Measurements from ENCODE around the gene ALK.

DNA sequence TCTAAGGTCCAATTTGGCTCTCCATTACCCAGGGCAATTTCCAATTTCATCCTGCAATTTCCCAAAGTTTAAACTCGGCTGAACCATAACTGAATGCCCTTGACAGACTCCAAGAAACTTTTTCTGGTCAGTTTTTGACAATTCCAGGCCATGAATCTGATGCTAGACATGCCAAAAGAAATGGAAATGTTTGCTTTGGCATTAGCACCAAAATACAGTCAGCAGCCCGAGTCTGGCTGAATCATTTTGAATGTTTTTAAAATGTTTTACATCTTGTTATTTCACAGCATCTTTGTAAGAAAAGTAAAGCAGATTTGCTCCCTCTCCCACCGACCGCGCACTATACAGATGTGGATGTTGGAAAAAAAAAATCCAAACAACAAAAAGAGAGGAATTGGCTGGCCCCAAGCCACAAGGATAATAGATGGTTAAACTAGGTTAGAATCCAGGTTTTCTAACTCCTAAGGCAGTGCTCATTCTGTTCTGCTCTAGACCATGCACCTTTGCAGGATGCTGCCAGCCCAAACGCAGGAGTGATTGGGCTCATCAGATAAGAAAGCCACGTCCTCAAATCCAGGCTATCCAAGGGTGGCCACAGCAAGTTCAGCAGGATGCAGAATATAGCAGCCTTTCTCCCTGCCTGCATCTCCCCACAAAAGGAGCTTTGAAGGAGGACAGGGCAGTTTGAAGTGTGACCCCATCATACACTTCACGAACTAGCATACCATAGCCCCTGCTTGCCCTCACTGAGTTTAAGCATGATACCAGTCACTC is 167.5 kb downstream of the ALK start:
- TF ChIP-seq, protein P1, sequence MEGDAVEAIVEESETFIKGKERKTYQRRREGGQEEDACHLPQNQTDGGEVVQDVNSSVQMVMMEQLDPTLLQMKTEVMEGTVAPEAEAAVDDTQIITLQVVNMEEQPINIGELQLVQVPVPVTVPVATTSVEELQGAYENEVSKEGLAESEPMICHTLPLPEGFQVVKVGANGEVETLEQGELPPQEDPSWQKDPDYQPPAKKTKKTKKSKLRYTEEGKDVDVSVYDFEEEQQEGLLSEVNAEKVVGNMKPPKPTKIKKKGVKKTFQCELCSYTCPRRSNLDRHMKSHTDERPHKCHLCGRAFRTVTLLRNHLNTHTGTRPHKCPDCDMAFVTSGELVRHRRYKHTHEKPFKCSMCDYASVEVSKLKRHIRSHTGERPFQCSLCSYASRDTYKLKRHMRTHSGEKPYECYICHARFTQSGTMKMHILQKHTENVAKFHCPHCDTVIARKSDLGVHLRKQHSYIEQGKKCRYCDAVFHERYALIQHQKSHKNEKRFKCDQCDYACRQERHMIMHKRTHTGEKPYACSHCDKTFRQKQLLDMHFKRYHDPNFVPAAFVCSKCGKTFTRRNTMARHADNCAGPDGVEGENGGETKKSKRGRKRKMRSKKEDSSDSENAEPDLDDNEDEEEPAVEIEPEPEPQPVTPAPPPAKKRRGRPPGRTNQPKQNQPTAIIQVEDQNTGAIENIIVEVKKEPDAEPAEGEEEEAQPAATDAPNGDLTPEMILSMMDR (IDR thresholded peaks at IDR 0.05): no peak
- TF ChIP-seq ZFX (IDR thresholded peaks at IDR 0.05; ENCODE audit: borderline replicate concordance): no peak

Data from 22Rv1 (cell line).